Tibial nerve (tissue), 4 donors: ENCODE measurements around the gene DENND1A. TPM values are rescaled to one million over a fixed set of nuclear protein-coding genes. Genes with fewer than 3 reads are reported as not detected.

ENCODE experiments used
- DNase-seq, 2 donors: peaks; one replicate each; pipeline ENCODE4 v3.0.0-alpha.2; 2019; ENCODE audit warnings: low spot score in 2 of 2
- H3K27ac ChIP-seq, 4 donors: fragments of 200-600 bp; sonication (generic) in 3 of 4; one replicate each; pipeline ENCODE4 v1.5.1; 2017 to 2019; ENCODE audit warnings: mild to moderate bottlenecking in 1 of 4
- H3K27me3 ChIP-seq, 2 donors: fragments of 200-600 bp; sonication (generic) in 1 of 2; one replicate each; pipeline versions ENCODE4 v1.5.1 to v1.6.0; 2017 to 2019
- H3K36me3 ChIP-seq, 3 donors: fragments of 200-600 bp; sonication (generic); one replicate each; pipeline ENCODE4 v1.5.1; 2018 to 2019
- H3K4me1 ChIP-seq, 4 donors: fragments of 200-600 bp; sonication (generic) in 3 of 4; one replicate each; pipeline ENCODE4 v1.5.1; 2017 to 2019
- H3K4me3 ChIP-seq, 4 donors: fragments of 200-600 bp; sonication (generic) in 3 of 4; one replicate each; pipeline ENCODE4 v1.5.1; 2017 to 2019; ENCODE audit warnings: mild to moderate bottlenecking in 1 of 4, moderate library complexity in 1 of 4
- H3K9me3 ChIP-seq, 4 donors: fragments of 200-600 bp; sonication (generic) in 3 of 4; one replicate each; pipeline ENCODE4 v1.5.1; 2017 to 2019
- EP300 ChIP-seq, 2 donors: sonication (generic); formaldehyde crosslinking; IDR thresholded peaks; one replicate each; pipeline ENCODE4 v1.6.1; 2017; ENCODE audit warnings: antibody characterized with exemption in 2 of 2, mild to moderate bottlenecking in 1 of 2
- POLR2A ChIP-seq, 2 donors: fragments of 450-650 bp; IDR thresholded peaks; one replicate each; pipeline ENCODE4 v1.6.1; 2017; ENCODE audit warnings: antibody characterized with exemption in 2 of 2, mild to moderate bottlenecking in 2 of 2, moderate library complexity in 2 of 2
- WGBS, 2 donors: methylation state at CpG; one replicate each; pipeline ENCODE4 v1.1.5; 2018; 5-methylcytosine and 5-hydroxymethylcytosine counted together
- total RNA-seq, 4 donors: library from RNA; depleted of rRNA; stranded (reverse); fragments of >200 nt; gene quantifications; one replicate each; pipeline ENCODE4 v1.1.0, GENCODE V29; 2016
- TF ChIP-seq, protein P1 (sequence below), 5 experiments: fragments of 200-600 bp in 3 of 5; fragments of 450-650 bp in 2 of 5; sonication (generic) in 3 of 5; IDR thresholded peaks; one replicate each; pipeline ENCODE4 v1.5.1; 2016 to 2019; ENCODE audit warnings: antibody characterized with exemption in 5 of 5, mild to moderate bottlenecking in 3 of 5, moderate library complexity in 2 of 5

DENND1A gene
- total RNA-seq, 4 donors from 2014 or later: 17.5 to 34.8 (median 20.1) TPM

DNA sequence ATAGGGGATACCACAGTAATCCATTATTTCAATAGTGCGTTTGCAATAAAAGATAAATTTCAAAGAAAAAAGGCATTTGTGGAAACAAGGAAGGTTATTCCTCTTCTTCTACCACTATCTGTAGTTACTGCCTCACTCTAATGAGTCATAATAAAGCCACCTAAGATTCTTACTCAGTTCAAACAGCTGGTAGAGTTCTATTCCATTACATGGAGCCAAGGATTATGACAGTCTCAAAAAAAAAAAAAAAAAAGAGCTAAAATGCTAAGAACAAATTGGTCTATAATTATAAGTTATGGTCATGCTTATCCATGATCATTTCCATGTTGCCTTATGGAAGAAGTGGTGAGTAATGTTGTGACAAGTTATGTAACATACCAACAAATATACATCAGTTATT, 46.3 kb downstream of the DENND1A start:
- Histone ChIP-seq H3K9me3 (no peaks in the 10 kb centered on the region), H3K4me1 (peaks cover 0 to 4% (median 0%) of the 10 kb centered on the region in 4 donors), H3K36me3 (peaks cover 0 to 12% (median 0%) of the 10 kb centered on the region in 3 donors), H3K4me3 (no peak overlapping the region), H3K27me3 (no peaks in the 10 kb centered on the region), H3K27ac (no peak overlapping the region)
- WGBS, 2 donors: 81 to 94% methylated on average over 1 of the region's 1 CpG
- TF ChIP-seq EP300 (IDR thresholded peaks at IDR 0.05) (no peak), POLR2A (IDR thresholded peaks at IDR 0.05) (no peak)
- TF ChIP-seq, protein P1, sequence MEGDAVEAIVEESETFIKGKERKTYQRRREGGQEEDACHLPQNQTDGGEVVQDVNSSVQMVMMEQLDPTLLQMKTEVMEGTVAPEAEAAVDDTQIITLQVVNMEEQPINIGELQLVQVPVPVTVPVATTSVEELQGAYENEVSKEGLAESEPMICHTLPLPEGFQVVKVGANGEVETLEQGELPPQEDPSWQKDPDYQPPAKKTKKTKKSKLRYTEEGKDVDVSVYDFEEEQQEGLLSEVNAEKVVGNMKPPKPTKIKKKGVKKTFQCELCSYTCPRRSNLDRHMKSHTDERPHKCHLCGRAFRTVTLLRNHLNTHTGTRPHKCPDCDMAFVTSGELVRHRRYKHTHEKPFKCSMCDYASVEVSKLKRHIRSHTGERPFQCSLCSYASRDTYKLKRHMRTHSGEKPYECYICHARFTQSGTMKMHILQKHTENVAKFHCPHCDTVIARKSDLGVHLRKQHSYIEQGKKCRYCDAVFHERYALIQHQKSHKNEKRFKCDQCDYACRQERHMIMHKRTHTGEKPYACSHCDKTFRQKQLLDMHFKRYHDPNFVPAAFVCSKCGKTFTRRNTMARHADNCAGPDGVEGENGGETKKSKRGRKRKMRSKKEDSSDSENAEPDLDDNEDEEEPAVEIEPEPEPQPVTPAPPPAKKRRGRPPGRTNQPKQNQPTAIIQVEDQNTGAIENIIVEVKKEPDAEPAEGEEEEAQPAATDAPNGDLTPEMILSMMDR (IDR thresholded peaks at IDR 0.05): no peak
- no peak for DNase-seq

DNA sequence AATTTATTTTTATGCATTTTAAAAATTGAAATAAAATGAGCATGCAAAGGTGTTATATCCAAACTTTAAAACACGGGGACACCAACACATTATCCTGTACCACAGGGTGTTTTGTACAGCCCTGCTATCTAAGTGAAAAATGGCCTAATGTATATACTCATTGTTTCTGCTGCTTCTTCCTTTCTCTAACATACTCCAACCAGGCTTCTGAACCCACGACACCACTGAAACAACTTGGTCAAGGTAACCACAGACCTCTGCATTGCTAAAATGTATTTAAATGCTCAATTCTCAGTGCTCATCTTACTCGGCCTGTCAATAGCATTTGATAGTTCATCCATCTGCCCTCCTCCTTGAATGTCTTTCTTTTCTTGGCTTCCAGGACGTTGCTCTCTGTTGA, 48.3 kb downstream of the DENND1A start:
- Histone ChIP-seq H3K4me3 (no peak overlapping the region), H3K27ac (no peak overlapping the region), H3K4me1 (peaks cover 0 to 4% (median 0%) of the 10 kb centered on the region in 4 donors), H3K27me3 (no peaks in the 10 kb centered on the region), H3K36me3 (peaks cover 0 to 21% (median 0%) of the 10 kb centered on the region in 3 donors), H3K9me3 (no peaks in the 10 kb centered on the region)
- no peak for TF ChIP-seq EP300 (IDR thresholded peaks at IDR 0.05)
- TF ChIP-seq POLR2A (IDR thresholded peaks at IDR 0.05): no peak
- TF ChIP-seq, protein P1 (IDR thresholded peaks at IDR 0.05): no peak
- 94 to 96% methylated on average over 4 of the region's 4 CpGs for WGBS, 2 donors
- no peak for DNase-seq

DNA sequence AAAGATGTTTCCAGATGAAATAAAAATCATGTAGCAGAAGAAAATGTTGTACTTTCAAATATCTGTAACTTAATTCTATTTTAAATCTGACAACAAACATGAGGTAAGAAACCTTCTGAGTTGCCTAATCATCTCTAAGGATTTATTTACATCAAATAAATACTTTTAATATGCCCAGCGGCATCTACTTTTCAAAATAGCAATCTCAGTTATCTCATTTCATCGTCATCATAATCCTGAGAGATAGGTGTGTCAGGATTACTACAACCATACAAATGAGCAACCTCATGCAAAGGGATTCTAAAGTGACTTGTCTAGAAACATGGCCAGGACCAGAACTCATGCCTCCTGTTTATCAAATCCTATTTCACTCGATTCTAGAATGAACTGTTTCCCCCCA, 49.5 kb downstream of the DENND1A start:
- H3K4me1 ChIP-seq: peaks cover 0 to 4% (median 0%) of the 10 kb centered on the region in 4 donors
- no peak for DNase-seq
- H3K36me3 ChIP-seq: peaks cover 0 to 27% (median 0%) of the 10 kb centered on the region in 3 donors
- TF ChIP-seq, protein P1 (IDR thresholded peaks at IDR 0.05): no peak
- no peak for TF ChIP-seq POLR2A (IDR thresholded peaks at IDR 0.05)
- no peak for TF ChIP-seq EP300 (IDR thresholded peaks at IDR 0.05)
- no peak overlapping the region for H3K27ac ChIP-seq
- H3K27me3 ChIP-seq: no peaks in the 10 kb centered on the region
- WGBS, 2 donors: 84 to 89% methylated on average over 3 of the region's 3 CpGs
- H3K4me3 ChIP-seq: no peak overlapping the region
- no peaks in the 10 kb centered on the region for H3K9me3 ChIP-seq

DNA sequence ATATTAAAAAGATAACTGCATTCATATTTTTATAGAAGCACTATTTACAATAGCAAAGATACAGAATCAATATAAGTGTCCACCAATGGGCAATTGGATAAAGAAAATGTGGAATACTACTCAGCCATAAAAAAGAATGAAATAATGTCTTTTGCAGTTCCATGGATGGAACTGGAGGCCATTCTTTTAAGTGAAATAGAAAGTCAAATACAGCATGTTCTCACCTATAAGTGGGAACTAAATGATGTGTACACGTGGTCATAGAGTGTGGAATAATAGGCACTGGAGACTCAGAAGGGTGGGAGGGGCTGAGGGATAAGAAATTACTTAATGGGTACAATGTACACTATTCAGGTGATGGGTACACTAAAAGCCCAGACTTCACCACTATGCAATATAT, 53.2 kb downstream of the DENND1A start:
- H3K27me3 ChIP-seq: no peaks in the 10 kb centered on the region
- H3K9me3 ChIP-seq: no peaks in the 10 kb centered on the region
- H3K4me3 ChIP-seq: no peak overlapping the region
- no peak for DNase-seq
- whole genome bisulfite sequencing, 2 donors: 90 to 100% methylated on average over 1 of the region's 1 CpG
- H3K27ac ChIP-seq: no peak overlapping the region
- TF ChIP-seq POLR2A (IDR thresholded peaks at IDR 0.05): no peak
- no peaks in the 10 kb centered on the region for H3K4me1 ChIP-seq
- H3K36me3 ChIP-seq: peaks cover 0 to 27% (median 0%) of the 10 kb centered on the region in 3 donors

DNA sequence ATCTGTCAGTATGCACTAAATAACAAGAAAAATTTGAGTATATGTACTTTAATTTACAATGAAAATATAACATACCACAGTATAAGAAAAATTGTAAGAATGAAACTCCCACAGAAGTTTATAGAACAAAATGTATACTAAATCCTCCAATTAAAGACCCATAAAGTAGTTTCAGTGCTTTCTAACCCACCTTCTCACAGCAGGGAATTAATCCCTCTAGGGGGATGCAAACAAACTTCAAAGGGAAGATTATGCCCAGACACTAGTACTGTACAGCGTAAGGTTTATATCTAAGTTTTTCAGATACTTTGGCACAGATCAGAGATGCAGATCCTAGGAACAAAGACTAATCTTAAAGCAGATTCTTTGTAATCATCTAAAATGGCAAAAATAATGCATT, 57.2 kb downstream of the DENND1A start:
- Histone ChIP-seq H3K4me3 (no peak overlapping the region), H3K27ac (no peak overlapping the region), H3K36me3 (peaks cover 0 to 17% (median 0%) of the 10 kb centered on the region in 3 donors), H3K9me3 (no peaks in the 10 kb centered on the region), H3K27me3 (no peaks in the 10 kb centered on the region), H3K4me1 (peaks cover 0 to 11% (median 0%) of the 10 kb centered on the region in 4 donors)
- WGBS, 2 donors: 97 to 100% methylated on average over 1 of the region's 1 CpG
- TF ChIP-seq, protein P1 (IDR thresholded peaks at IDR 0.05): no peak
- TF ChIP-seq POLR2A (IDR thresholded peaks at IDR 0.05) (no peak), EP300 (IDR thresholded peaks at IDR 0.05) (no peak)
- DNase-seq: no peak

DNA sequence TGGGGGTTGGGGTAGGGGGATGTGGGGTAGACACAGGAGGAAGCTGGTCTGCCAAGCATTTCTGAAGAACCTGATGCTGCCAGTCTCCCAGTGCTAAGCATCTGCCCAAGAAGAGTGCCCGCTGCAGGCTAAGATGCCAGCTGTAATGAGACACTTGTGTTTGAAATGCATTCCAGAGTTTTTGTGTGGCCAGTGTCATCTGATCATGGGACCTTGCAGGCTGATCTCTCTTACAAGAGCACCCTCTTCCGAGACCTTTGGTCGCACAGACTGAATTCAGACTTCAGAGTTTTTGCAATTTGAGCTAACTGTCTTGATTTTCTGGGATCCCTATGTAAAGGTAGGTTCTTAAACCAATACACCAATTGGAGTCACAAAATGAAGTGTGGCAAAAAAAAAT, 58.1 kb downstream of the DENND1A start:
- no peak for DNase-seq
- Histone ChIP-seq H3K4me1 (peaks cover 0 to 11% (median 0%) of the 10 kb centered on the region in 4 donors), H3K4me3 (no peak overlapping the region), H3K36me3 (peaks cover 0 to 7% (median 0%) of the 10 kb centered on the region in 3 donors), H3K27me3 (no peaks in the 10 kb centered on the region), H3K9me3 (no peaks in the 10 kb centered on the region), H3K27ac (no peak overlapping the region)
- 94% methylated on average over 3 of the region's 3 CpGs for WGBS, 2 donors
- TF ChIP-seq, protein P1 (IDR thresholded peaks at IDR 0.05): no peak
- TF ChIP-seq POLR2A (IDR thresholded peaks at IDR 0.05) (no peak), EP300 (IDR thresholded peaks at IDR 0.05) (no peak)
